SK-N-DZ (cell line): Measurements from ENCODE around the gene LRRFIP2.
"Not testable (repeated sequence)": the region's sequence is repeated elsewhere in the genome, so short reads cannot be mapped to it uniquely, and the experiment has no call there.

ENCODE experiments used
- DNase-seq: peaks from one replicate; pipeline ENCODE4 v3.0.0-alpha.2; 2015; ENCODE audit warnings: low spot score

Gene LRRFIP2

GRCh38 chr3:37190667-37191066 lies 16.3 kb upstream of the LRRFIP2 start:
- DNase-seq: no peak

GRCh38 chr3:37189109-37189508 lies 14.7 kb upstream of the LRRFIP2 start:
- no peak for DNase-seq

GRCh38 chr3:37183976-37184375 lies 9.6 kb upstream of the LRRFIP2 start:
- no peak for DNase-seq

GRCh38 chr3:37183375-37183831 lies 9.0 kb upstream of the LRRFIP2 start:
- DNase-seq: no peak

- no peak for DNase-seq
Observed at GRCh38 chr3:37182816-37183215, 8.4 kb upstream of the LRRFIP2 start.

- no peak for DNase-seq
Observed at GRCh38 chr3:37181756-37182155, 7.4 kb upstream of the LRRFIP2 start.

GRCh38 chr3:37179144-37179967 lies 5.0 kb upstream of the LRRFIP2 start:
- DNase-seq: no peak

- DNase-seq: no peak
Observed at GRCh38 chr3:37173806-37174205, 576 bp downstream of the LRRFIP2 start.

- DNase-seq: no peak
Observed at GRCh38 chr3:37171144-37171543, 3.2 kb downstream of the LRRFIP2 start.

- no peak for DNase-seq
Observed at GRCh38 chr3:37170513-37170912, 3.9 kb downstream of the LRRFIP2 start.

GRCh38 chr3:37170060-37170459 lies 4.3 kb downstream of the LRRFIP2 start:
- peak; percentile 9 for DNase-seq

- no peak for DNase-seq
Observed at GRCh38 chr3:37168896-37169295, 5.5 kb downstream of the LRRFIP2 start.

- DNase-seq: no peak
Observed at GRCh38 chr3:37163262-37164015, 10.9 kb downstream of the LRRFIP2 start.

- no peak for DNase-seq
Observed at GRCh38 chr3:37162501-37163245, 11.7 kb downstream of the LRRFIP2 start.

- DNase-seq: no peak
Observed at GRCh38 chr3:37161351-37161750, 13.0 kb downstream of the LRRFIP2 start.

- no peak for DNase-seq
Observed at GRCh38 chr3:37155782-37156181, 18.6 kb downstream of the LRRFIP2 start.

GRCh38 chr3:37154668-37155314 lies 19.6 kb downstream of the LRRFIP2 start:
- DNase-seq: no peak

- DNase-seq: no peak
Observed at GRCh38 chr3:37150621-37151020, 23.8 kb downstream of the LRRFIP2 start.

GRCh38 chr3:37149257-37149656 lies 25.1 kb downstream of the LRRFIP2 start:
- DNase-seq: no peak

GRCh38 chr3:37148208-37148607 lies 26.2 kb downstream of the LRRFIP2 start:
- DNase-seq: peak; percentile 7

- no peak for DNase-seq
Observed at GRCh38 chr3:37147666-37148065, 26.7 kb downstream of the LRRFIP2 start.

GRCh38 chr3:37146927-37147326 lies 27.5 kb downstream of the LRRFIP2 start:
- not testable (repeated sequence) for DNase-seq
